Subcutaneous adipose tissue (tissue), 4 donors: Measurements from ENCODE around the gene NKD1. TPM values are rescaled to one million over a fixed set of nuclear protein-coding genes. Genes with fewer than 3 reads are reported as not detected.

Experiments used
- CTCF ChIP-seq: fragments of 450-650 bp; IDR thresholded peaks from one replicate; pipeline ENCODE4 v1.5.1; 2016; ENCODE audit warnings: low read depth, mild to moderate bottlenecking, control low read depth, antibody characterized with exemption, moderate library complexity
- total RNA-seq, 4 donors: library from RNA; depleted of rRNA; stranded (reverse); fragments of >200 nt; gene quantifications; one replicate each; pipeline ENCODE4 v1.1.0, GENCODE V29; 2016

NKD1 gene
- total RNA-seq, 4 donors from 2014 or later: 0.68 to 2.9 (median 2.1) TPM

- no peak for TF ChIP-seq CTCF
Measured at GRCh38 chr16:50679676-50680555, 131.7 kb downstream of the NKD1 start.

- TF ChIP-seq CTCF: no peak
Measured at GRCh38 chr16:50680556-50680893, 132.3 kb downstream of the NKD1 start.

GRCh38 chr16:50681021-50681885 lies 133.1 kb downstream of the NKD1 start, which contains the start of gene SNX20:
Gene SNX20 (minus strand): TSS chr16:50681312. CDS start chr16:50677526, 3,786 bp downstream.
- TF ChIP-seq CTCF: no peak

- TF ChIP-seq CTCF: no peak
Measured at GRCh38 chr16:50683689-50684374, 135.6 kb downstream of the NKD1 start.

GRCh38 chr16:50684823-50685461 lies 136.7 kb downstream of the NKD1 start:
- TF ChIP-seq CTCF: no peak

GRCh38 chr16:50685462-50686063 lies 137.4 kb downstream of the NKD1 start:
- no peak for TF ChIP-seq CTCF
